Measurements from ENCODE around the gene CACNA1S.

Gene CACNA1S

DNA sequence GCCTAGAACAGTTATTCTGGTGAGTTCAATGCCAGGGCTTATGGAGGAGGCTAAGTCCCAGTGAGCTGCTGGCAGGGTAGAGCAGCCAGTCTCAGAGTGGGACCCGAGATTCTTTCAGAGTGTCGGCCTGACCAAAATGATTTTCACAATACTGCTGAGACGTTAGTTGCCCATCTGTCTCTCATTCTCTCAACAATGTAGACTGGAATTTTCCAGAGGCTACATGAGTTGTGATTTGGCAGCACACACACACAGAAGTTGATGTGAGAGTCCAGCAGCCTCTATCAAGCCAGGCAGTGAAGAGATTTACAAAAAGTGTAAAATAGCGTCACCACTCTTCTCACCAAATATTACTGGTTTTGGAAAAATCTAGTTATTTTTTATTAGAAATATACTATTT, 21.7 kb downstream of the CACNA1S start:
- no peak for DNase-seq

DNA sequence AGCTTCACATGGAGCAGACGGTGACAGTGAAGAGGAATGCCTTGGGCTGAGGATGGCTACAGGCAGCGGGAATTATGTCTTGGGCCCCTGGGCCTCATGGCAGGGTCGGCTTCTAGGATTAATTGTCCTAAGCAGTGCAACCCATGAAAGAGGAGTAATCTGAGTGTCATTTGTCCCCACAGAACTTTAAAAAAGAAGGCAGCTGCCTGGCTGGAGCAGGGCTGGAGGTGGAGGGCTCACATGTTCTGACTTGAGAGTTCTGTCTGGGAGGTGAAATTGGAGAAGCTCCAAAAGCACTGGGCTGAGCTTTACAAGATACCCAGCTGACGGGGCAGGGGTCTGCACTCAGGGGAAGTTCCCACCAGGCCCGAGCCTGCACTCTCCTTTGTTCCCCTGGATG, 22.6 kb downstream of the CACNA1S start:
- no peak for DNase-seq

DNA sequence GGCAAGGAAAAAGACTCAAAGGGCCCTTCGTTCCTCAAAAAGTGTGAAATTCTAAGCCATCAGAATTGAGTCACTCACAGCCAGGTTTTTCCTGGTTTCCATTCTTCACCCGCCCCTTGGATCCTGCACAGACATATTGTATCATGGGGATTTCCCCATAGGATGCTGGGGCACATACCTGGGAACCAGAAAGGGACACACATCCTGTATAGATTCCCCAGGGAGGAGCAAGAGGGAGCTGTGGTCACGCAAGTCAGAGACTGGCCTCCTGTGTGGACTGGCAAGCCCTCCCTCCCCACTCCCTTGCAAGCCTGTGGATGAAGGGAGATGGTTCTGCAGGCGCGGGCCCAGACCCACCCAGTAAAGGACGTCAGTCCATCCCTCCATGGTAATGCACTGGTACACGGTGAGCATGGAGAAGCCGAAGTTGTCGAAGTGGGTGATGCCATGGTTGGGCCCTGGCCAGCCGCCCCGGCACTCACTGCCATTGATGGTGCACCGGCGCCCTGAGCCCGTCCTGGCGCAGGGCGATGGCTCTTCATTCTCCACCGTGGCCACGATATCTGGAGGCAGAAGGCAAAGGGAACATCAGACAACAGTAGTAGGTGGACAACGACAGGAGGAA, 23.2 kb downstream of the CACNA1S start:
- no peak for DNase-seq

DNA sequence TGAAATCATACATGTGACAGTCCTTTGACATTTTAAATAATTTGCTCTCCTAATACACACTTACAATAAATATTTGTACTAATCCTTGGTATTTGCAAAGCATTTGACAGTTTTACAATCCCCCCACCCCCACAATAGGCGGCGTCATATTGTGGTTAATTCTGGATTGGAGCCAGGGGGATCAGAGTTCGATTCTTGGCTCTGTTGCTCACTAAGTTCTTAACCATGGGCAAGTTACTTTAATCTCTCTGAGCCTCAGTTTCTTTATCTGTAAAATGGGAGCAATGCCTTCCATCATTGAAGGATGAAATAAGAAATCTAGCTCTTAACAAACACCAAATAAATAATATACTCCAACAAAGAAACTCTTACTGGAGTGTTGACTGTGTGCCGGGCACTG, 23.8 kb downstream of the CACNA1S start:
- DNase-seq, result no peak

DNA sequence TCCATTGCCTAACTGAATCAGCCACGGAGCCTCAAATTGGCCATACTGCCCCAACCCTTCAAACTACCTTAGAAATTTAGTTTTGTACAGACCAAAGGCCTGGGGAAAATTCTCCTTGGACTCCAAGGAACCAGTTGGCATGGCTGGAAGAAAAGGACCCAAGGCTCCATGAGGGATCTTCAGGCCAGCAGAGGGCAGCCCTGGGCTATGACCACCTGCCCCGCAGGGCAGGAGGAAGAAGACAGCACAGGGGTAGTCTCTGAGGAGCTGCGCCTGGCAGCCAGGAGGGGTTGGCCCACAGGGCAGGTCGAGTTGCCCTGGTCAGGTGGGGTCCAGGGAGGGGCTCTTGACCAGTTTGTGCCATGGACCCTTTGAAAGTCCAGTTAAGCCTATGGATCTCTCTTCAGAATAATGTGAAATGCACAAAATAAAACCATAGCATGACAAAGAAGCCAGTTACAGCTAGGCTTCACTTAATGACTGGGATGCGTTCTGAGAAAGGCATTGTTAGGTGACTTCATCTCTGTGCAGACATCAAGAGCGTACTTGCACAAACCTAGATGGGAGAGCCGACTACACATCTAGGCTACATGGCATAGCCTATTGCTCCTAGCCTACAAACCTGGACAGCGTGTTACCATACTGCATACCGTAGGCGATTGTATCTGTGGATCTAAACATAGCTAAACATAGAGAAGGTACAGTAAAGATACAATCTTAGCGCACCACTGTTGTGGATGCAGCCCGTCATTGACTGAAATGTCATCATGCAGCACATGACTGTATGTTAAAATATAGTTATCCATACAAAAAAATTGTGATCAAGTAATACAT, 26.1 kb downstream of the CACNA1S start:
- DNase-seq, result no peak

DNA sequence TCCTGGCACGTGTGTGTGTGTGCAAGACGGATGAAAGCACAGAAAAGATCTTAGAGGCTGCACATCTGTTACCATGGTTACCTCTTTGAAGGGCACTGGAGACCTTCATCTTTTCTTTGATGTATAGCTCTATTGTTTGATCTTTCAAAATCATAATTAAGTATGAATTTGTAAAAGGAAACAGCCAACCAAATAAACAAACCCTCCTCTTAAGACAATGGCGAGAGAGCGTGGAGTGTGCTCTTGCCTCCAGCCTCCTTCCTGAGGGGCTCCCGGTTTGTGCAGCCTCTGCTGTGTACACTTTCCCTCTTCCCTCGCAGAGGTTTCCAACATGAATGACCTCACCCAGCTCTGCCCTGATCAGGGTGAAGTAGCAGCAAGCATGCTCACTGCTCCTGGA, 27.9 kb downstream of the CACNA1S start:
- DNase-seq, result no peak

DNA sequence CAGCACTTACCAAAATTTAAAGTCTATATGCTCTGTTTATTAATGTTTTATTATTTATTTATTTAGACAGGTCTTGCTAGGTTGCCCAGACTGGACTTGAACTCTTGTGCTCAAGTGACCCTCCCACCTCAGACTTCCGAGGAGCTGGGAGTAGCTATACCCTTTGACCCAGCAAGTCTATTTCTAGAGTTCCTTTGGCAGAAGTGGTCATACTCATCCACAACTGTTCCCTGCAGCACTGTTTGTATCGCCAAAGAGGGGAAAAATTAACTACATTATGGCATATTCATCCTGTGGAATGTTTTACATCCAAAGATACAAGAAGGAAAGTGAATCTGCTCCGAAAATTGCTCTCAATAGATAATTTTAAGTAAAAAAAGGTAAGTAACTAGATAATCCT, 28.5 kb downstream of the CACNA1S start:
- no peak for DNase-seq

DNA sequence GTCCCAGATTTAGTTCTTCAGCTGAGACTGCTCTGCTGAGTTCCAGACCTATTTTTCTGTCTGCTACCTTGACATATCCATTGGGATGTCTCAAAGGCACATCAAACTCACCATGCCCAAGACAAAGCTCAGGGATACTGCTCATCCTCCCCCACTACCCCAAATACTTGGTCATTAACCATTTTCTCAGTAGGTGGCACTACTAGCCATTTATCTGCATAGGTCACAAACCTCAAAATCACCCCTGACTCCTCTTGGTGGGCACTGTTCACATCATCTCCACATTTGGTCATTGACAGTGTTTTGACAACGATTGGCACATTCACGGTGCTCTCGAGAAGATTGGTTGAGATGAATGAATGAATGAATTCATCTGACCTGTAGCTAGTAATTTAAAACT, 32.1 kb downstream of the CACNA1S start:
- no peak for DNase-seq

DNA sequence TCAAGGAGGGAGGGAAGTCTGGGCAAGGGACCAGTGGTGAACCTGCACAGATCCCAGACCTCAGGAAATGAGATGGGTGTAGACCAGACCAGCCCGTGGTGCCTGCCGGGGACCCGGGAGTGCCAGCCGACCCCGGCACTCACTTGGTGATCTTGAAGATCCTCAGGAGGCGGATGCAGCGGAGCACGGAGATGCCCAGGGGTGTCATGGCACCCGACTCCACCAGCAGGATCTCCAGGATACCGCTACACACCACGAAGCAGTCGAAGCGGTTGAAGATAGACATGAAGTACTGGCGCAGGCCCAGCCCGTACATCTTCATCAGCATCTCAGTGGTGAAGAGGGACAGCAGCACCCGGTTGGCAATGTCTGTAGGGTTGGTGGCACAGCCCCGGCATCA, 34.5 kb downstream of the CACNA1S start:
- no peak for DNase-seq

DNA sequence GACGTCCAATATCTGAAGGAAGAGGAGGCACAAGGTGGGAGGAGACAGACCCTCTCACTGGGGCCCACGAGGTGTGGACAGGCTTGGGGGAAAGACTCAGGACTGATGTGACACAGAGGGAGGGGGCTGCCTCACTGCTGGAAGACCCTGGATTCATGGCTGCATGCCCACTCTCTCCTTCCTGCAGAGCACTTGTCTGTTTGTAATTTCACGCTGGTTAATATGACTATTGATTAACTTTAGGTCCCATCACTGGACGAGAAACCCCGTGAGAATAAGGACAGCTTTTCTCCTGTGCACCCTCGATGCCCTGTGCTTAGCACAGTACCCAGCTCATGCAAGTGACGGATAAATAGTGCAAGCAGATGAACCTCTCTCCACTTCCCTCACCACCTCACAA, 35.1 kb downstream of the CACNA1S start:
- no peak for DNase-seq

DNA sequence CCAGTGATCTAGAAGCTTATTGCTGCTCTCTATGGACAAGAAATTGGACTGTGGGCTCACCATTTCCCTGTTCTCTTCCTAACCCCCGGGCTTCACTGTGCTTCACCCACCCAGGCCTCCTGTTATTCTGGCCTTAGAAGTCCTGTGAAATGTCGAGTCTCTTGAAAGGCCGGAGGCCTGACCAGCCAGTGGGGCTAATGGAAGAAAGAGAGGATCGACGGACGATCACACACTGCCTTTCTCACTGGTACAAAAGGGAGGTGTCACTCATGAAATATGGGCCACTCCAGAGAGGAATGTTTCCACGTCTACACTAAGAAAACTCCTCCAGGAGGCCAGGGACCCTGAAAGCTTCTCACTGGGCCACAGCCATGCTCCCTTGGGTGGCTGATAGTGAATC, 36.1 kb downstream of the CACNA1S start:
- DNase-seq, result no peak

DNA sequence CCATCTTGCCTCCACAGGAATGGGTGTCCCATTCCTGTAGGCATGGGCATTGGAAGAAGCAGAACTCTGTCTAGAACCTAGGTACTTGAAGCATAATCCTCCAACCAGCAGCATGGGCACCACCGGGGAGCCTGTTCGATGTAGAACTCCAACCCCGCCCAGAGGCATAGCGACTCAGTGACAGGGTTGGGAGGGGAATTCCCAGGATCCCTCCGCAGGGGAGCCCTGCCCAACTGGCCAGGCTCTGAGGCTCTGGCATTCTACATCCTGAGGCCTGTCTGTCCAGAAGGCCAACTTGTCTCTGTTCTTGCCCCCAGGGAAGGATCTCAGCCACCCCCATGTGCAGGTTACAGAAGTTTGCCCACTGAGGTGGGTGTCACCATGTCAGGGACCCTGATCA, 38.2 kb downstream of the CACNA1S start:
- no peak for DNase-seq

DNA sequence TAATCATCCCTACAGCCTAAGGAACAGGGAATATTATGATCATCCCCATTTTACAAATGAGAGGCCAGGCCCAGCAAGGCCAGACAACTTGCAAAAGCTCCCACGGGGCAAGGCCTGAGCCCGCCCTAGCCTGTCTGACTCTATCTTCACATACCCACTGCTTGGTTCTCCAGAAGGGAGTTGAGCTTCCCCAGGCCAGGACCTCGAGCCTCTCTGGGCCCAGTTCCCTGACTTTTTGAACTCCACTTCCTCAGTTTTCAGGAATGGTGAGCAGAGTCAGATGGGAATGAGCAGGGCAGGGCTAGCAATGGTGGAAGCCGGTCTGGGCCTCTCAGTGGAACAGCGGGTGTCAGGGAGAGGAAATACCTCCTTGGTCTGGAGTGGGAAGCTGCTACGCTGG, 39.3 kb downstream of the CACNA1S start:
- no peak for DNase-seq

DNA sequence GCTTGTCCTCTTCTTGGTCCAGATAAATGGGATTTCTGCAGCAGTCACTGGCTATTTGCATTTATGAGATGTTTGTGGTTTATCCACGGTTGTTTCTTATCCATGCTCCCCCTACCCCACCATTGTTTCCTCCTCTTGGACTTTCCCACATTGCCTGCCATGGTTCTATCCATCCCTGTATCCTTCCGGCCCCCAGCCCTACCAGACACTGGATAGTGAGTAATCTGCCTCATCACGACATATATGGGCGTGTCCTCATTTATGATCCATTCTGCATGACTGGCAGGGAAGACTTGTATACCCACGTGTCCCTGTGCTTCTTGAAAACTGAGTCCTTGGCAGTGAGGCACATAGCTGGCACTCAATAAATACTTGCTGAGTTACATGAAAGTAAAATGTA, 40.1 kb downstream of the CACNA1S start:
- no peak for DNase-seq

DNA sequence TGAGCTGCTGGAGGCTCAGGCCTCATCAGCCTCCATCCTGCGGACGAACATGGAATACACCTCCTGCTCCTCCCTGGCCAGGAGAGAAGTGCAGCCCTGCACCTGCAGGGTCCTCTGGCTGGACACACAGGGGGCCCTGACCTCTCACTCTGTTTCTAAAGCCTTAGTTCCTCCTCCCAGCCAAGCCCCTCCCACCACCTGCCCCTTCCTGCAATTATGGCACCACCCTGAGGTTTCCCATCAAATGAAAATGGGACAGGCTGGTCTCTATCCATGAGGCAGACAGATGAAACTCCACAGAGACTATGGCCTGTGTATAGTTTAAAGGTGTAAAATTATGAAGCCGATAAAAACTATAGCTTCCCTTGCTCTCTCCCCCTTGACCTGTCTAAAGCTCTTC, 42.6 kb downstream of the CACNA1S start:
- DNase-seq, result no peak

DNA sequence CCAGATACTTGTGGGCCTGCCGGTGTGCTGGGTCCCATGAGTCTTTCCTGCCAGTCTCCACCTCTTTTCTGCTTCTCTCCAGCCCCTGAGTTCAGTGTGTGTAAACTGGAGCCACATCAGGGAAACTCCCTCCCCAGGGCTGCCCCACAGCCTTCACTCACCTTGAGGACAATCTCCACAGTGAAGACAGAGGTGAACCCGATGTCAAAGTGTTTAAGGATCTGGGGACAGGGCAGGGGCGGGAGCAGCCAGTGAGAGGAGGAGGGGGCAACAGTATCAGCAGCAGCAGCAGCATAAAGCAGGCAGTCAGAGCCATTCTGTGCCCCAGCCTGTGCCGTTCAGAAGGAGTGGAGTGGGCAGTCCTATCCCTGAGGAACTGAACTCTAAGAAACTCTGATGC, 43.2 kb downstream of the CACNA1S start:
- DNase-seq, result no peak

DNA sequence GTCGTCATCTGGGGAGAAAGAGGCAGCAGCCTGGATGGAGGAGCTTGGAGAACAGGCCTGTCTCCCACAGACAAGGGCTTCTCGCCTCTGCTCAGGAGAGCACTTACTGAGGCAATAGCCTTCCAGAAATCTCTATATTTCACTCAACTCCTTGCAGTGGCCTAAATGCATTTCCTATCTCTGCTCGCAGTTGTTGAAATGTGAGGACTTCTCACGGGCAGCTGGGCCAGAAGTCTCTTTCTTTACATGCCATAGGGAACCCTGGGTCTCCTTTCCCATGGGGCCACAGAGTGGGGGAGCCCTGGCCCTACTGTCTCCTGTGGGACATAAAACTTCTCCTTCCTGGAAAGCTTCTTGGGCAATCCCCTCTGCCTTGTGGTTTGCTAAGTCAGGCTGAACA, 45.2 kb downstream of the CACNA1S start:
- no peak for DNase-seq

DNA sequence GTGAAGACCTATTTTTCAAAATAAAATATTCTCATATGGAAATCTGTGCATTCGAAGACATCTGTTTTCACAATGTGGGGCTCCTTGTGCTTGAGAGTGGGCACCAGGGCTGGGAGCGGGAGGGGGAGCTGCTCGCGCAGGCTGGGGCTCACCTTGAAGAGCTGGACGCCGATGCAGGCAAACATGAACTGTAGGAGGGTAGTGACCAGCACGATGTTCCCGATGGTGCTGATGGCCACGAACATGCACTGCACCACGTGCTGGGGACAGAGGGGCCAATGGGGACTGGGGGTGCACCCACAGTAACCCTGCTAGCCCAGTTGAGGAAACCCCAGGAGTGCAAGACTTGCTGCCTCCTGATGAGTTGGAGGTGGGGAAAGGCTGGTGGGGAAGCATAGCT, 46.5 kb downstream of the CACNA1S start:
- DNase-seq, result no peak

DNA sequence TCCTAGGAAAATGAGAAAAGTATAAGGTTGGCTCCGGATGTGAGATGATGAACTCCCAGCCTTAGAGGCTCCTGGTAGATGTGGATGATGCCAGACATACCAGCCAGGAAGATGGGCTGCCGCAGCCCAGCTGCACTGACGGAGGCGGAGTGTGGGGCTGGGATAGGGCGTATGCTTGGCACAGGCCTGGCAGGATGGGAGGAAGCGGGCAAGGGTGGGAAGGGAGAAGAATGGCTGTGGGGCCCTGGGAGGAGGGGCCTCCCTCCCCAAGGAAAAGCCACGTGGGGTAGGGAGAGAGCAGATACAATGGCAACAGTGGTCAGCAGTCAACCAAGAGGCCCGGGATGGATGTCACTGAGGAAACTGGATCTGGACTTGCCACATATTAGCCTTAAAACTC, 47.4 kb downstream of the CACNA1S start:
- DNase-seq, result no peak

DNA sequence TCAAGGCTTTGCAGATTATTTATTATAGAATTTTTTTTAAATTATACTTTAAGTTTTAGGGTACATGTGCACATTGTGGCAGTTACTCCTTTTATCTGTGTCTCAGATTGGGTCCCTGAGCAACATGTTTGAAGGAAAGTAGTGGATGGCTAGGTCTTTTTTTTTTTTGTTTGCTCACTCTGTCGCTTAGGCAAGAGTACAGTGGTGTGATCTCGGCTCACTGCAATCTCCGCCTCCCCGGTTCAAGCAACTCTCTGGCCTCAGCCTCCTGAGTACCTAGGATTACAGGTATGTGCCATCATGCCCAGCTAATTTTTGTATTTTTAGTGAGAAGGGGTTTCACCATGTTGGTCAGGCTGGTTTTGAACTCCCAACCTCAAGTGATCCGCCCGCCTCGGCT, 49.1 kb downstream of the CACNA1S start:
- DNase-seq, result no peak

DNA sequence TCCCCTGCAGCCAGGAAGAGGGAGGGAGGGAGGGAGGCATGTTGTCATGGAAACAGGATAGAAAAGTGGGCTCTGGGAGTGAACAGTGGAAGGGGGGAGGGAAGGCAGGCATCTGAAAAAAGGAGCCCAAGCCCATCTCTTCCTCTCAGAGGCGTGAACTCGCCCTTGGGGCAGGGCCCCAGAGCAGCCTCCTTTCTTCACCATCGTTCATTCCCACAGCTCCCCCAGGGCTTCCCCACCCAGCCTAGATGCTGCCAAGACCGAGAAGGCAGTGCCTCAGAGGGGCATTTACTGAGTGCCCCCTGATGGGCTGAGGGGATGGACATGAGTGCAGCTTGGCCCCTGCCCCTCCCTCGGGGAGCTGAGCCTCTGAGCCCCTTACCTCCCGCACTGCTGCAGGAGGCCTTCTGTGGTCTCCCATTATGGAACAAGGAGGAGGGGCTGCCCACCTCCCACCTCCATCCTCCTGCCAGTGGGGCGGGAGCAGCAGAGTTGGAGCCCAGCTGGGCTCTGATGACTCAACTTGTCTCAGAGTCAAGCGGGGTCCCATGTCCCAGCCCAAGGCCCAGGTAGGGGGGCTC, 49.6 kb downstream of the CACNA1S start:
- DNase-seq, result no peak

DNA sequence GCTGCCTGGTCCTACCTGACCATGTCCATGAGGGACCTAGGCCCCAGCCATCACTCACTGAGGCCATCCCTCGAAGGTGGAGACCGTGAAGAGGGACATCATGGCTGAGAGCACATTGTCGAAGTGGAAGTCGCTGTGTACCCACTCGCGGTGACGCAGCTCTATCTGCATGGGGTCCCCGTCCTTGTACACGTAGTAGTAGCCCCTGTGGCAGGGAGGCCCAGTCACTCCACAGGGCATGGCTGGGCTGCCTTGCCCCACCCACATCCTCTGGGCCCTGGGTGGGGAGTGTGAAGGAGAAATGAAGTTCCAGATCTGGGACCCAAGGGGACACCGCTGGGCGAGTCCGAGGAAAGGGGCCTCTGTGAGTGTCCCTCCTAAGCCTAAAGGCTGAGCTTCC, 50.3 kb downstream of the CACNA1S start:
- no peak for DNase-seq

DNA sequence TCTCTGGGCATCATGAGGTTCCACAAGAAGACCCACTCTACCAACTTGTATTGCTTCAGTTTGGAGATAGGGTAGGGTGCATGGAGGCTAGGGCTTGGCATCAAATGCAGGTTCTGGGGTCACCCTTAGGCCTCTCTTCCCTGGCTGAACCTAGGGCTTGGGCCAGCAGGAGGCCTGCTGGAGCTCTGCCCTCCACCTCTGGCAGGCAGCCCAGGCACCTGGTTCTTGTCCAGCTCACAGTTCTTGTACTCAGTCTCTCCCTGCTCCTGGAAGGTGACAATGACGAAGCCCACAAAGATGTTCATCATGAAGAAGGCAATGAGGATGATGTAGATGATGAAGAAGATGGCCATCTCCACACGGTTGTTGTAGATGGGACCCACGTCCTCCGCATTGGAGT, 51.2 kb downstream of the CACNA1S start:
- no peak for DNase-seq

DNA sequence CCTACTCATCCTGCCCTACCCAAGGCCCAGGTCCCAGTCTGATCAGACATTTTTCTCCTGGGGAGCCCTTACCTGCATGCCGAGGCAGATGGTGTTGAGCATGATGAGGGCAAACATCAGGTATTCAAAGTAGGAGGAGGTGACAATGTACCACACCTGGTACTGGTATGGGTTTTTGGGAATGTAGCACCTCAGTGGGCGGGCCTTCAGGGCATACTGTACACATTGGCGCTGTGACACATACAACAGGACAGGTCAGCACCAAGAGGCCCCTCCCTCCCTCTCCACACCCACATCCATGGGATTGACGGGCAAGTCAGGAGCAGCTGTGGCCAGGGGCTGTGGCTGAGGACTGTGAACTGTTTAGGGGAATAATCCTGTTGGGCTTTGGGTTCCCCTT, 51.6 kb downstream of the CACNA1S start:
- DNase-seq, result no peak
